Esophagus muscularis mucosa (tissue), 3 donors: ENCODE data around the gene MCM3.

Experiments used
- POLR2A ChIP-seq: fragments of 450-650 bp; IDR thresholded peaks from one replicate; pipeline ENCODE4 v1.6.1; 2017; ENCODE audit warnings: antibody characterized with exemption, moderate library complexity, mild to moderate bottlenecking, low read depth
- TF ChIP-seq, protein P1 (sequence below), 3 experiments: fragments of 200-600 bp in 2 of 3; fragments of 450-650 bp in 1 of 3; sonication (generic) in 2 of 3; IDR thresholded peaks; one replicate each; pipeline ENCODE4 v1.5.1; 2017 to 2019; ENCODE audit warnings: antibody characterized with exemption in 3 of 3, mild to moderate bottlenecking in 2 of 3, moderate library complexity in 1 of 3

DNA sequence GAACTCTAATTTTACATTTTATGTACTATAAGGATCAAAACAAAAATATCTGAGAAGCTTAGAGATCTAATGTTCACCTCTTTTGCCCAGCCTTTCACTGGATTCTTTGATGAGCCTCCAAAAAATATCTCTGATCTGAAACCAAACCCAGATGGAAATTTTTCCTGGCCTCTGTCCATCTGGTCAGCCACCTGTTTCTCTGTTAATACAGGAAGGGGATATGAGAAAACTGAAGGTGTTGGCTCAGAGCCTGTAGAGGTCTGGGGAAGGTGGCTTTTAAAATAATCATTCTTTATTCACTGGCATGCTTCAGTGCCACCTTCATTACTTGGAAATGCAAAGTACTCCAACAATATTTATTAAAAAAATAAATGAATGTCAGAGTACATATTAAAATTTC is 8.5 kb upstream of the MCM3 start:
- no peak for TF ChIP-seq POLR2A
- TF ChIP-seq, protein P1, sequence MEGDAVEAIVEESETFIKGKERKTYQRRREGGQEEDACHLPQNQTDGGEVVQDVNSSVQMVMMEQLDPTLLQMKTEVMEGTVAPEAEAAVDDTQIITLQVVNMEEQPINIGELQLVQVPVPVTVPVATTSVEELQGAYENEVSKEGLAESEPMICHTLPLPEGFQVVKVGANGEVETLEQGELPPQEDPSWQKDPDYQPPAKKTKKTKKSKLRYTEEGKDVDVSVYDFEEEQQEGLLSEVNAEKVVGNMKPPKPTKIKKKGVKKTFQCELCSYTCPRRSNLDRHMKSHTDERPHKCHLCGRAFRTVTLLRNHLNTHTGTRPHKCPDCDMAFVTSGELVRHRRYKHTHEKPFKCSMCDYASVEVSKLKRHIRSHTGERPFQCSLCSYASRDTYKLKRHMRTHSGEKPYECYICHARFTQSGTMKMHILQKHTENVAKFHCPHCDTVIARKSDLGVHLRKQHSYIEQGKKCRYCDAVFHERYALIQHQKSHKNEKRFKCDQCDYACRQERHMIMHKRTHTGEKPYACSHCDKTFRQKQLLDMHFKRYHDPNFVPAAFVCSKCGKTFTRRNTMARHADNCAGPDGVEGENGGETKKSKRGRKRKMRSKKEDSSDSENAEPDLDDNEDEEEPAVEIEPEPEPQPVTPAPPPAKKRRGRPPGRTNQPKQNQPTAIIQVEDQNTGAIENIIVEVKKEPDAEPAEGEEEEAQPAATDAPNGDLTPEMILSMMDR (IDR thresholded peaks at IDR 0.05), result no peak
